SK-N-MC (cell line): ENCODE measurements around the gene ARID1B.

Experiments used
- EZH2 ChIP-seq: fragments of 200-600 bp; sonication (generic); IDR thresholded peaks from one replicate; pipeline ENCODE4 v1.6.1; 2017; ENCODE audit warnings: antibody characterized with exemption
- FOXP2 ChIP-seq: optimal IDR thresholded peaks from 2 replicates; pipeline ENCODE3; 2011; ENCODE audit warnings: mild to moderate bottlenecking, moderate library complexity; ENCODE audit not compliant: insufficient read depth; ENCODE audit errors: extremely low read length, control extremely low read depth
- POLR2AphosphoS5 ChIP-seq: IDR thresholded peaks from 2 replicates; pipeline ENCODE4 v1.6.1; 2012; ENCODE audit warnings: mild to moderate bottlenecking, low read depth, low read length, borderline replicate concordance

DNA sequence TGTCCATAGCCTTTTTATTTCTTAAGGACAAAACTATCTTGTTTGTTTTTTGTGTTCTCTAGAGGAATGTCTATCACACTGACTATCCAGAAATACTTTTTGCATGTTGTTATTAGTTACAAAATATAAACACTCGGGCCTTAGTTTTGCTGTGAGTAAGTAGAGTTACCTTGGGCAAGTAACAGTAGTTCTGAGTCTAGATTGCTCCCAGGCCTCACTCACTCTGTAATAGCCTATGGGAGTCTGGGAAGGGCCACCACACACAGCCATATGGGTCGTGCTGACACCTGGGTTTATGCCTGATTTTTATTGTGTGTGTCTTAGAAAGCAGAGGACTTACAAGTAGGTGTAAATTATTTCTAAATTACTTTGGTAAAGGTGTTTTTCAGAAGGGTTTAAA, 360.3 kb downstream of the ARID1B start:
- TF ChIP-seq EZH2 (no peak), POLR2AphosphoS5 (no peak), FOXP2 (no peak)
